ENCODE data around the gene SLC41A3.
"Not testable (repeated sequence)": the region's sequence is repeated elsewhere in the genome, so short reads cannot be mapped to it uniquely, and the experiment has no call there.

Gene SLC41A3

DNA sequence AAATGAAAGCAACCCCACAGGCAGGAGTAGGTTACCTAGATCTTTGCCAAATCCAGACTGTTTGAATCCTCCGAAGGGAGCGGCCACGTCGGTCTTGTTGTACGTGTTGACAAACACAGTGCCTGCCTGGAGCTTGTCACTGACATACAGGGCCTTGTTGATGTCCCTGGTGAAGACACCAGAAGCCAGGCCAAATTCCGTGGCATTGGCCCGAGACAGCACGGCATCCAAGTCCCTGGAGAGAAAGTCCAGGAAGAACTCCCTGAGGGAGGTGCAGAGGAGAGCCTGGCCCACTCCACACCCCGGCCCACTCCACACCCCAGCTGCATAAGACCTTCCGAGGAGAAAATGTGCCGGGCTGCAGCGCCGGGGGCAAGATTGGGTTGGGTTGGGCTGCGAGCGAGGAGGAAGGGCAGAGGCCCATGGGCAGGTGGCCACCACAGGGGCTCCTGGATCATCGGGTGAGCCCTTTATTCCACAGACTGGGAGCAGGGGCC is 21.8 kb upstream of the SLC41A3 start:
- DNase-seq: no peak

DNA sequence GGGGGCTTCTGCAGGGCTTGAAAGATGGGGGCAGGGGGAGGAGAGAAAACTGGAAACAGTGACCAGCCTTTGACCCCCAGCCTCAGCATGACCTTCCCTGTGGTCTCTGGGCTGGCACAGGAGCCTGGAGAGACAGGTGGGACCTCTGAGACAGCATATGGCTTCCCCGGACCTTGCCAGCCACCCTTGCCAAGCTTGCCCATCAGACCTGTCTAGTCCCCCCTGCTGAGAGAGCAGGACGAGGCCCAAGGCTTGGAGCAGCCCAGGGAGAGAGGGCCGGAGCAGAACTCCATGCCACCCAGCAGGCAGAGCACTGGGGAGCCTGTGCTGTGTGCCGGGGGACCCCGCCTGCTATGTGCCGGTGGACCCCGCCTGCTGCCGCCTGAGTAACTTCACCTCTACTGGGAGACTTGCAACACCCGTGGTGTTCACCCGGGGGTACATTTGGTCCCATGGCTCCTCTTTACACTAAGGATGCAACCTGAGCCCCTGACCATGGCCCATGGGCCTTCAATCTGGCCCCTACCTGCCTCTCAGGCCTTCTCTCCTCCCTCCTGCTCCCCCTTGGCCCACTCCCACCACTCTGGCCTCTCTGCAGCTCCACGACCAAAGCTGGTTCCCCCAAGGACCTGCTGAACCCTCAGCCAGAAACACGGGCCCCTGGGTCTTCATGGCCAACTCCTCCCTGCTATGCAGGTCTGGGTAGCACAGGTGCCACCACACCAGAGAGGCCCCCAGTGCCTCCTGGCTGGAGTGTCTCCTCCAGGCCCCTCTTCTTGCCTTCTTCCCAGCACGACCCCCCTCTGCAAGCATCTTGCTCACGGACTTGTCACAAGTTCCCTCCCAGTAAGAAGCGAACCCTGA is 21.1 kb upstream of the SLC41A3 start:
- DNase-seq: no peak

DNA sequence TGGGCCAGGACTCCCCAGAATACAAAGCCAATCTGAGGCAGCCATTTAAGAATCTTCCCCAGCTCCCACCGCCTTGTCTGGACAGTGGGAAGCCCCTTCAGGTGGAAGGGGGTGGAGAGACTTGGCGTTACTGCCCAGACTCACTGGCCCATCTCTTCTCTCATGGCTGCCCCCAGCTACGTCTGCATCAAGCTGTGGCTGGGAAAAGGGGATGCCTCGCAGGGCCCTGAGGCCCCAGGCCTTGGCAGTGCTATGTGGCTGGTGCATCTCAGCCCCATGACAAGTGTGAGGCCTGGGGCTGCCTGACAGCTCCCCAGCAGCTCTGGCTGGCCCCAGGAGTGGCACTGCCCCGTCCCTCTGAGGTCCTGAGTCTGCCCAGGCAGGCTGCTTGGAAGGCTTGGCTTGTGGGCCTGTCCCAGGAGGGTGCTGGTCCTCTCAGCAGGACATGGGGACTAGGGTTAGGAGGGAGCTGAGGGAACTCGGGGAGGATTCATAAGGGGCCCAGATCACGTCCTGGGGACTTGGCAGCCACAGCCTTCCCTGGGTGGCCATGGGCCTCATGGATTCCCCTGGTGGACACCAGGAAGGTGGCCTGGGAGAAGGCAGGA is 20.2 kb upstream of the SLC41A3 start:
- DNase-seq: no peak

DNA sequence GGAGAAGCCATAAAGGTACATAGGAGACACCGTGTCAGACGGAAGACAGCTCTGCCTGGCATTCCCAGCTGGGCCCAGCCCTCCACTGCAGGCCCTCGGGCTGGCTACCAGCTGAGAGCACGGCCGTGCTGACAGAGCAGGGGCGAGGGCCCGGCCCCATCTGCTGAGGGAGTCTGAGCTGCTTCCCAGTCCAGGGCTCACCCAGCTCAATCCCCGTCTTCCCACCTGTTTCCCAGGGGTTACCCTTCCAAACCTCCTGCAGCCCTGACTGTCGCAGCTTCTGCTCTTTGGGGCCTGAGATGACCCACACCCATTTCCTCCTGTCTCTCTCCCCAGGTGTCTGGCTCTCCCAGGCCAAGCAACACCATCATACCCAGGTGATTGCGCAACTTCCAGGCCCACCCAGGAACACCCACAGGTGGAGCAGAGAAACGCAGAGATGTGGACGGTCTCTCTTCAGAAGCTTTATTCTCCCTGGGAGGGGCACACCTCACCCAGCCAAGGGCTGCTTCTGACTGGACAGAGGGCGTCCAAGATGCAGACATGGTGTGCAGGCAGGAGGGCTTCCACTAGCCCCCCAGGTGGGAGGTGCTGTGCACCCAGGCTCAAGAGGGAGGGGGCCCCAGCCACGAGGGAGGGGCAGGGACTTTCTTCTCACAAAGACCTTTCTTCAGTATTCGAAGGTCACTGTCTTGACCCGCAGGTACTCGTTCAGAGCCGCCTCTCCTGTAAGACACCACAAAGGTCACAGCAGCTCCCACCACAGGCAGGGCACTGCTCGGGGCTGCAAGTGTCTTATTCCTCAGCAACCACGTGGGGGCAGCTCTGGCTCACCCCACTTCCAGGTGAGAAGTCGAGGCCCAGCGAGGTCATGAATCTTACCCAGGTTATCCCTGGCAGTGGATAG is 19.4 kb upstream of the SLC41A3 start:
- no peak for DNase-seq

DNA sequence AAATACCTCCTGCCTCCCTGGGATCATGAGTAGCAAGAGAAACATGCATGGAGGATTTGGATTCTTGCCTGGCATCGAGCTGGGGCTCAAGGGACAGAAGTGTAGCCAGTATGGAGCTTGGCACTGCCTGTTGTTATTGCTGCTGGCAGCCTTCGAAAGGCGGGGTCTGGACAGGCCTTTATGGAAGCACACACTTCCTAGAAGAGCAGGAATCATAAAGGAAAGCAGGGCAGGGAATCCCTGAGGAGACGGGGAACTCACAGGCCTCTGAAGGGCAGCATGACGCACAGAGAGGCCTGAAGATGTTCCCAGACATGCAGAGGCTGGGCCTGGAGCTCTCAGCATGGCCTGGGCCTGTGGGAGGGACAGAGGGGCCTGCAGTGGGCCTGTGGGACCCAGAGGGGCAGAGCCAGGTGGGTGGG is 18.6 kb upstream of the SLC41A3 start:
- no peak for DNase-seq

DNA sequence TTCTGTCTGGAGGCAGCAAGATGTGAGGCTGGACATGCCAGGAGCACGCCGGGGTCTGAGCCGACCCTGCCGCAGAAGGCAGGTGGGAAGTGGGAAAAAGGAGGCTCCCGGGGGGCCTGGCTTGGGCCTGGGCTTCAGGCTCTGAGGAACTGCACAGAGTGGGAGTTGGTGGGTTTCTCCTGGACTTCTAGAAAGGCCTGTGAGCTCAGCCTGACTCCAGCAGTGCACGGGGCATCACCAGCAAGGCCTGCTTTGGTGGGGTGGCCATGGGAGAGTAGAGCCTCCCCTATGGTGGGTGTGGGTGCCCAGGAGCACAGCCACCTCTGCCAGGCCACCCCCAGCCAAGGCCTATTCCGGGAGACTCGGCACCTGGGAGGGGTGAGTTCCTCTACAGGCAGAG is 18.1 kb upstream of the SLC41A3 start:
- no peak for DNase-seq

DNA sequence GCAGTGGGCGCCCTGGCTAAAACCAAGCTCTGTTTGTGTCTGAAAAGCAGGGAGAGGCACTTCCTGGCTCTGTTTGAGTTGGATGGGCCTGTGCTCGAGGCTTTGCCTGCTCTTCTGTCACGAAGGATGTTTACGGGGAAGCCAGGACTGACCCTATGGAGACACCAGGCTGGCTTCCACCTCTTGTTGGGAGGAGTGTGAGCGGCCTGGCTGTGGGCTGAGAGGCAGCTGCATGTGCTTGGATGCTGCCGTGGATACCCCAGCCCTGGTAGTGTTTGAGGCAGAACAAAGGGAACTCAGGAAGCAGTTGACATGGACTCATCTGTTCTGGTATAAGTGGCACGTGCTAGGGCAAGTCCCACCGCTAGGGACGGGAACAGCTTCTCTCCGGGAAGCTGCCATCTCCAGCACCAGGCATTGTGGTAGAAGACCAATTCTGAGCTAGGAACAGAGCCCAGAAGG is 17.6 kb upstream of the SLC41A3 start:
- no peak for DNase-seq

DNA sequence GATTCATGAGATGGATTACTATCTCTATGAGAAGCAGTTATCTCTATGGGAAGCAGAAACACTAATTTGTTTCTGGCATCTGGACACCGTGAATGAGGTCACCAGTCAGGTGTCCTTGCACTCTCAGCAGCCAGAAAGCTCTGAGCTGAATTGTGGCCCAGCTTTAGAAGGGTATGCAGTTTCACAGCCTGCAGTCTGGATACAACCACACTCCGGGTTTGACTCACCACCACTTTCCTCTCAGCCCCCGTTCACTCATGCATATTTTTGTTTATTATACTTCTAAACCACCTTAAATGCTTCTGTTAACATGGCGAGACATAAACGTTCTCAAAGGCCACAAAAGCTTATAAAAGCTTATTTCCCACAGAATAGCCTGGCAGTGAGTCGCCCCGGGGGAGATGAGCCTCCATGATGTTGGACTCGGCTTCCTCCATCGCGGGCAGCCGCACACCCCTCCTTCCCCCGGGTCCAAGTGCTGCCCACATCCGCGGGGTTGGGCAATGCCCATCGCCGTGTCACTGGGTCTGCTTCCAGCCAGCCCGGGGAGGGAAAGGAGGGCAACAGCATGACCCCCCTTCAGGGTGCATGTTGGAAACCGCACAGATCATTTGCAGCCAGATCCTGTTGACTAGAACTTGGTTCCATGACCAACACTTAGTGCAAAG is 16.8 kb upstream of the SLC41A3 start:
- DNase-seq: no peak

DNA sequence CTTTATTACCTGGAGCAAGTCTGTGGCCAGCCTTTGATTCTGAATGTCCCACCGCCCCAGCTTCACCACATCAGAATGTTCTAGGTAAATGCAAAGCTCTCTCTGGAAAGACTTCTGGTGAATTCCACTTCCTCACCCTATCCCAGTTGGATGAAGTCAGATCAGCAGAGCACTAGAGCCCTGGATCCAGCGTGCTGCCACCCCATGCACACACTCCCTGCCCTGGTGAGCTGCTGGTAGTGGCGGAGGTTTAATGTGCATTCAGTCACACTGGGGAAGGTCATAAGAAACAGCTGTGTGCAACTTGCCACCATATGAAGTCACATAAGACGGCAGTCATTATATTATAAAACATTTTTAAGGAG is 16.3 kb upstream of the SLC41A3 start:
- no peak for DNase-seq

DNA sequence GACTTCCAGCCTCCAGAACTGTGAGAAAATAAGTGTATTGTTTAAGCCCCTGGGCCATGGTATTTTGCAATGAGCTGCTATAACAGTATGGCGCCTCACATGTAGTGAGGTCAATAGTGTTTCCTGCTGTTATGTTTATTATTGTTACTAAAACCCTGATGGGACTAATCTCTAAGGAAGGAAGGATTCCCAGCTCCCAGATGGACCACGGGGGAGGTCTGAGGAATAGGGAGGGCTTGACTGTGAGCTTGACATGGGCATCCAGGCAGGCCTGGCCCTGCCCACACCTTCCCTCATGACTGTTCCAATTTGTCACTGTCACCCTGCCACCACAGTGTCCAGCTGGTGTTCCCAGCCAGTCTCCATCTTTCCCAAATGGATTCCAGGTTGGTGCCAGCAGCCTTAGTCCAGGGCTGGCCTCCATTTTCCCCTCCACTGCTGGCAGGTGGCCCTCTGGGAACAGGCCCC is 14.5 kb upstream of the SLC41A3 start:
- DNase-seq: no peak

DNA sequence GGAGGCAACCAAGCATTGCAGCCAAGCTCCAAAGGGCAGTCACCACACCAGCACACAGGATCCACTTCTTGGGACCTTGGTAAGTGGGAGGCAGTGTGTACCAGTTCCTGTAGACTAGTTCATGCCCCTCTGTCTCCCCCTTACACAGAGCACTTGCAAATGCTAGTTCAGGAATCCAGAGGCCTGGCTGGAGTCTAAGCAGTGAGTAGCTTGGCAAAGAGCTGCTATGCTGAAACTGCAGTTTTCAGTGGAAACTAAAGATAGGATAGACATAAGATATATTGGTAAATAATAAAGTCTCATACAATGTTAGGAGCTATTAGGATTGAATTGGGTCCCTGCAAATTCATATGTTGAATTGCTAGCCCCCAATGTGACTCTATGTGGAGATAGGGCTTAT is 13.9 kb upstream of the SLC41A3 start:
- DNase-seq: no peak

DNA sequence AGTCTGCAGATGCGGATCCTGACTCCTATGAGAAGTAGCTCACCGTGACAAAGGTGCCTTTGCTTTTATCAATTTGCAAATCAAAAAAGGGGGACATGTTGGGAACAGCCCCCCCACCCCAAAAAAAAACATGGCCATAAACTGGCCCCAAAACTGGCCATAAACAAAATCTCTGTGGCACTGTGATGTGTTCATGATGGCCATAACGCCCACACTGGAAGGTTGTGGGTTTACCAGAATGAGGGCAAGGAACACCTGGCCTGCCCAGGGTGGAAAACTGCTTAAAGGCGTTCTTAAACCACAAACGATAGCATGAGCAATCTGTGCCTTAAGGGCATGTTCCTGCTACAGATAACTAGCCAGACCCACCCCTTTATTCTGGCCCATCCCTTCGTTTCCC is 12.3 kb upstream of the SLC41A3 start:
- not testable (repeated sequence) for DNase-seq

DNA sequence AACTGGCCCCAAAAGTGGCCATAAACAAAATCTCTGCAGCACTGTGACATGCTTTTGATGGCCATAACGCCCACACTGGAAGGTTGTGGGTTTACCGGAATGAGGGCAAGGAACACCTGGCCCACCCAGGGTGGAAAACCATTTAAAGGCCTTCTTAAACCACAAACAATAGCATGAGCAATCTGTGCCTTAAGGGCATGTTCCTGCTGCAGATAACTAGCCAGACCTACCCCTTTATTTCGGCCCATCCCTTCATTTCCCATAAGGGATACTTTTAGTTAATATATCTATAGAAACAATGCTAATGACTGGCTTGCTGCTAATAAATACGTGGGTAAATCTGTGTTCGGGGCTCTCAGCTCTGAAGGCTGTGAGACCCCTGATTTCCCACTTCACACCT is 8.2 kb upstream of the SLC41A3 start:
- DNase-seq: not testable (repeated sequence)

DNA sequence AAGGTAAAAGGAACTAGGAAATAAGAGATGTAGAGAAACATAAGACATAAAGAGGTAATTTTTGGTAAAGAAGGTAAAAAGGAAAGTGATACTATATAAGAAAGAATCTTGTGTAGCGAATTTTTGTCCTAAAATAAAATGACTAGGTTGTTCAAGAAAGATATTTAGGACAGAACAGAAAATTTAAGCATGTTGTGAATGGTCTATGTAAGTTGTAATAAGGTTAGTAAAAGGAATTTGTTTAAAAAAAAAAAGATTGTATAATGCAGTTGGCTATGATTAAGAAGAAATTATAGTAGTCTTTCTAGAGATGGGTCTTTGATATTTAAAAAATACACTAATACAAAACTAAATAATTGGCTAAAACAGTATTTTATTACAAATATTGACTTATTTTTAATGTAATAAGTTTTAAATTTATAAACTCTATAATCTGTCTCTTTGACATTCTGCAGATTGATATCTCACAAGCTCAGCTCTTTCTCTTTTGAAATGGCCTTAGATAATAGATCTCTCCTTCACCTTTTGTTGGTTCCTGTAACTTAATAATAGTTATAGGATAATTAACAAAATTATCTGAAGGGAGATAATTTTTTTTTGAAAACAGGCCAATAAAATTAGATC is 3.7 kb upstream of the SLC41A3 start:
- DNase-seq: no peak

DNA sequence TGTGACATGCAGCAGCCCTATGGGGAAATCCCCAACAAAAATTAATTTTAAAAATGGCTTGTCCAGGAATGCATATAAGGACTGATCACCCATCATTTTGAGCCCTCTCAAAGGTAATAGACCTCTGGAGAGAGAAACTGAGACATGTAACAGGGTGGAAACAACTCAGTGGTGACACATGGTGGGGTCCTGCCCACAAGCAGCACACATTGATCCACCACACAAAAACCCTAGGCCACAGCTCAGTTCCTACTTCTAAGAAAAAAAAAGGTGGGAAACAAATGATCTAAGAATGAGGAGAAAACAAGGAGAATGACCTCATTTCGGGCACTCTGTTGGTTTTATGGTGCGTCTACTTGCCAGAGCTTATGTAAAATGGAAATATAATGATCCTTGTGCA is 1.9 kb upstream of the SLC41A3 start:
- no peak for DNase-seq

DNA sequence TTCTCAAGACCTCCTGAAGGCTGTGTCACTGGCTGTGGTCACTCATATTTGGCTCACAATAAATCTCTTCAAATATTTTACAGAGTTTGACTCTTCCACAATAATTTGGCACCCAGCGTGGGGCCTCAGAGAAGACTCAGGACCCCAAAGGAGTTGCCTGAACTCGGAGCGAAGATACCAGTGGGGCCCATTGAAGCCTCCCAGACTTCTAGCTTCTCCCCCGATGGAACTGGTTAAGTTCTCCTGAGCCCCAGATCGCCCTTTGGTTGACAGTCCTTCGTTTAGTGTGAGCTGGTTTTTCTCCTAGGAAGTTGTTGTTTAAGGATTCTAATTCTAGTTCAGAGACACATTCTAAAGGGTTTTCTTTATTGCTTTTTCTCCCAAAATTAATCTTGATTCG is 1.4 kb upstream of the SLC41A3 start:
- no peak for DNase-seq

DNA sequence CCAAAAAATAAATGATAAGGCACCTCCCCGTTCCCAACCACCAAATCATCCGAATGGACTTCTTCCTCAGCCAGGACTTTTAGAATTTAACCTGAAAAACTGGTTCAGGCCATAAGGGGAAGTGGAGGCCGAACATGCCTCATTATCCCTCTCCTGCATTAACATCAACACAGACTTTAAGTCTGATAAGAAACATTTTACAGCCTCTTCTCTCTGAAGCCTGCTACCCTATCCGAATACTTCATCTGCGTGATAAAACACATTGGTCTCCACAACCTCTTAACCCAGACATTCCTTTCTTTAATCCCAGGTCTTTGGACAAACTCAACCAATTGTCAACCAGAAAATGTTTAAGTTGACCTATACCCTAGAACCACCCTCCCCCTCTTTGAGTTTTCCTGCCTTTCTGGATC is 850 bp upstream of the SLC41A3 start:
- DNase-seq: no peak

DNA sequence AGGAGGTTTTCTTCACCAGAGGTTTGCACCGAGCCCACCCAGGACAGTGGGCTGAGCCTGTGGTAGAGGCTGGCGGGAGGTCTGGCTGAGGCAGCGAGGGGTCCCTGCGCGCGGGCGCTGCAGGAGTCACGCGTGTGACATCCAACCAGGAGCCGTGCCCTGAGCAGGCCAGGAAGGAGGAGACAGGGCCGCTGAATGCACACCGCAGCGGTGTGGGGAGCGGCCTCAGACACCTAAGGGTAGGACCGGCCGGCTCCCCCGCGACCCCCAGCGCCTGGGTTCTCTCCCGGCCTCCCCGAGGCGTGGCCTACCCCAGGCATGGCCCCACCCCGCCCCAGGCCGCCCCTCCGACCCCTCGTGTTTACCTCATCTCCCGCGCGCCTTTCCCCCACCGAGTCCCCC is 412 bp downstream of the SLC41A3 start:
- DNase-seq: no peak

DNA sequence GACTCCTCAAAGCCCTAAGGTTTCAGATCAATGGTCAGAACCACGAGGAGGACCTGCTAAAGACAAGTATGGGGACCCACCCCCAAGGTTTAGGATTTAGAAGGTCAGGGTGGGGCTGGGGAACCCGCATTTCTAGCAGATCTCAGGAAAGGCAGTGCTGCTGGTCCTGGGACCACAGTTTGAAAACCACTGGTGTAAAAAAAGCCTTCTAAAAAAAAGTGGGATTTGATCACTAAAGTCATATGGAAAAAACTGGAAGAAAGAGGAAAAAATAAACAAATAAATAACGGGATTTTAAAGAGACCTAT is 832 bp downstream of the SLC41A3 start:
- no peak for DNase-seq

DNA sequence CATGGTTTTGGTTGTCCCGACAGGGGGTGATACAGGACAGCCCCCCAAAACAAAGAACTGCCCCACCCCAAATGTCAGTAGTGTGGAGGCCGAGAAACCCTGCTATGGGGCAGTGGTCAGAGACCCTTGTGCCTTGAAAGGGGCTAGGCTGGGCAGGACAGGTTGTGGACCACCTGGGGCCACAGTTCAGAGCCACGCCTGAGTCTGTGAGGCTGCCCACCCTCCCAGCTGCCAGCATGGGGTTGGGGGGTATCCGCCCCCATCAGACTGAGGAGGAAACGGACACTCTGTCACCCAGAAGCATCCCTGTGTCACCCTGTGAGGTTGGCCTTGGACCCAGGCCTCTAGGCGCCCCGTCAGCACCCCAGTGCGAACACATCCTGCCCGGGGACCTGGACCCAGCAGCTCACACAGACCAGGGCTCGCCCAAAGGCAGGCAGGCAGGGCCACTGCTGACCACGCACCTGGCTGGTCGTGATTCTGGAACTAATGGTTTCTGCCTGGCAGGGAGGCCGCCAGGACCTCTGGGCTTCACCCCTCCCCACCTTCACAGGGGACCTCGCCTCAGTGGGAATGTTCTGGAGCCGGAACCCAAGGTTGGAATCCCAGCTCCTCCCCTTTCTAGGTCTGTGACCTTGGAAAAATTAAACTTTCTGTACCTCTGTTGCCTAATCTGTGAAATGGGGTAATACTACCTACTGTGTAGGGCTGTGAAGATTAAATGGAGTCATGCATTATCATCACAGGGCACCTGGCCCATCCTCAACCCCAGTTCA is 1.4 kb downstream of the SLC41A3 start:
- no peak for DNase-seq

DNA sequence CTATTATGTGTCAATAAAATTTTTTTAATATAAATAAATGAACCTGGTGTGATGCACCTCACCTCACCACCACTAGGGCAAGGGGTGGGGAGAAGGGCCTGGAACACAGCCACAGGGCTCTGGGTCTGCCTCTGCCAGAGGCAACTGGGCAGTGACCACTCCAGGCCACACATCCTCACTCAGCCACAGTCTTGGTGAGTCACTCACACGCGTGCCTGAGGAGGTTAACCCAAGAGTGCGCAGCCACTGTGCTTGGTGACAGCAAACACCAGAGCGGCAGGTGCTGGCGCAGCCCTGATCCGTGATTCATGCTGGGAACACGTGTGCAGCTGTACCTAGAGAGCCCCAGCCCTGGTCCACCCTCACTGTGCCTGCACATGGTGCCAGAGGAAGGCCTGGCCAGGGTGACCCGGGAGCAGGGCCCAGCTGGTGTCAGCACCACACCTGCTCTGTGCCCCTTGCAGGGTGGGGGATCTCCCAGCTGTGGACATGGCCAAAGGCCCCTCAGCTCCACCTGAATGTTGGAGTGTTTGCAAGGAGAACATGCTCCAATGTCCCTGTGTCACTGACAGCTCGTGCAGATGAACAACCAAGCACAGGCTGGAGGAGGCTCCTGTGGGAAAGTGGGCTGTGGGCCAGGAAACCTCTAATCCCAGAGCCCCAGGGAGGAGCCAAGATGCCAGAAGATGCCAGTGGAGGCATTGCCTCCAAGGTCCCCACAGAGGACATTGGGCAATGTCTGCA is 2.1 kb downstream of the SLC41A3 start:
- DNase-seq: no peak
